Head of caudate nucleus (tissue), 42 donors: Measurements from ENCODE around the gene STOML3.

Source experiments
- DNase-seq, 42 donors: peaks; one replicate each; pipeline versions ENCODE4 v3.0.0 to v3.0.0-alpha.2; 2020 to 2021; ENCODE audit warnings: mixed read lengths in 7 of 42
- intact Hi-C: fragments of 100-400 bp; cut with DNase I; formaldehyde crosslinking; loops from one replicate; pipeline ENCODE4 v1.15.0; 2022

STOML3 gene

GRCh38 chr13:38990693-38991092 lies at the start of gene STOML3:
Gene STOML3, minus strand, starts transcription at chr13:38990831. Its CDS starts 110 bp downstream, at chr13:38990721.
- intact Hi-C loops, result no loop called here

DNA sequence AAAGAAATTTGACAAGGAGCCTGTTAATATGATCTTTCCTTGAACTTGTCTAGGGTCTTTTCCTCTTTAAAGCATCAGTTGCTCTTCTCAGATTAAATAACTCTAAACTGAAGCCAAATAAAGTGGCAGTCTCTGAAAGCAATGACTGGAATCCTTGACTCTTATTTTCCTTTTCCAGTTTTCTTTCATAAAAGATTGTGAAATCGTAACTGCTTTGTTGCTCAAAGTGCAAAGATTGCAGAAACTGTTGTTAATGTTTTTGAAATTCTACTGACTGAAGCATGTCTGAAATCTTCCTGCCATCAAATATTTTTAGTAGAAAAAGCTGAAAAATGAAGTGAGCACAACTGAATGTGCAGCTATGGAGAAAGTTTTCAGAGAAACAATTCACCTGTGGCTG lies 49.6 kb upstream of the STOML3 start:
- DNase-seq, result no peak
- intact Hi-C loops, result no loop called here

More at GRCh38 chr13:38990693-38991092, at the start of gene STOML3:
- DNase-seq, result no peak

GRCh38 chr13:39039041-39039440 lies 48.4 kb upstream of the STOML3 start:
- intact Hi-C loops, result loop anchor here (5.0 kb wide), 1 partner anchor 618 kb away; the partner anchor contains the start of gene COG6
- DNase-seq, result no peak

GRCh38 chr13:39038569-39039030 lies 48.0 kb upstream of the STOML3 start:
- peak in 16 of 42 donors; percentile 10 to 51 (median 24) for DNase-seq
- intact Hi-C loops, result loop anchor here (5.0 kb wide), 1 partner anchor 619 kb away; the partner anchor contains the start of gene COG6

GRCh38 chr13:39037880-39038568 lies 47.4 kb upstream of the STOML3 start, which contains the start of the genes NHLRC3 and PROSER1:
Gene NHLRC3, plus strand, starts transcription at chr13:39038456. Its CDS starts 184 bp downstream, at chr13:39038640.
Gene PROSER1, minus strand, starts transcription at chr13:39038089. Its CDS starts 847 bp downstream, at chr13:39037242.
- DNase-seq, result peak; percentile 92 to 99 (median 96)
- intact Hi-C loops, result loop anchor here (5.0 kb wide), 1 partner anchor 619 kb away; the partner anchor contains the start of gene COG6

DNA sequence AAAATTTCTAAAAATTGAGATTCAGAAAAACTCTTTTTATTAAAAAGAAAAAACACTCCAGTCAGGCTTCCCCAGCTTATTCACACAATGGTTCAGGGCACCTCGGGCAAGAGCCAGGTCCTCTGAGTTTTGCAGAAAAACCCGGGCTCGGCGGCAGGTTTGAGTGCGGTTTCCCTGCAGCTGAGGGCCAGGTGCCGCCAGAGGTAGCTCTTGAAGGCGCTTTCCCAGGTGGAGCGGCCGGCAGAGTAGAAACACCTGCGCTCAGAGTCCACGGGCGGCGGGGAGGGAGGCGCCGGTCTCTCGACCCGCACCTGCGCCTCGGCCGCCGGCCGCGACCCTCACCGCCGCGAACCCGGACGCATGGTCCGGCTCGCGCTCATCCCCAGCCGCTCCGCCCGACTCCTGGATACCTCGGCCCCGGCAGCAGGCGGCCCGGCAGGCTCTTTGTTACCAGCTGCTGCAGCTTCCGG lies 46.8 kb upstream of the STOML3 start:
- intact Hi-C loops, result loop anchor here (5.0 kb wide), 1 partner anchor 620 kb away; the partner anchor contains the start of gene COG6
- DNase-seq, result peak in 6 of 42 donors; percentile 12 to 61 (median 47)

- intact Hi-C loops, result loop anchor here (5.0 kb wide), 1 partner anchor 621 kb away; the partner anchor contains the start of gene COG6
Observed at GRCh38 chr13:39036212-39036611, 45.6 kb upstream of the STOML3 start.

DNA sequence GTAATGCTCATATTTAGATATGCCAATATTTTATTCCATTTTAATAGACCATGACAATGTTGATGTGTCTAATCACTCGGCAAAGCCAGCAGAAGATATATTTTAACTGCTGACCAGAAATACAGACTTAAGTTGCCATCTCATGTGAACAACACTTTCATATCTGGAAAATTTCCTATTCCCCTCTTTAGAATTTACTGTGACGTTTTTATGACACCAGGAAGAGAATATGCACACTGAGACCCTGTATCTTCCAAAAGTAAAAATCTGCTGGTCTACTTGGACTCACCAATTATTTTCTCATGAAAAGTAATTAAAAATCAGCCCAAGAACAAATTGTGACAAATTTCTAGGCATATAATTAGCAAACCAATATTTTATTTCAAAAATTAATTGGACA lies 45.2 kb upstream of the STOML3 start:
- DNase-seq, result no peak

More at GRCh38 chr13:39036212-39036611, 45.6 kb upstream of the STOML3 start:
- no peak for DNase-seq

GRCh38 chr13:39035204-39035603 lies 44.6 kb upstream of the STOML3 start:
- DNase-seq, result no peak
- intact Hi-C loops, result loop anchor here (5.0 kb wide), 1 partner anchor 622 kb away; the partner anchor contains the start of gene COG6

More for the DNA sequence above, 45.2 kb upstream of the STOML3 start:
- intact Hi-C loops, result loop anchor here (5.0 kb wide), 1 partner anchor 622 kb away; the partner anchor contains the start of gene COG6

DNA sequence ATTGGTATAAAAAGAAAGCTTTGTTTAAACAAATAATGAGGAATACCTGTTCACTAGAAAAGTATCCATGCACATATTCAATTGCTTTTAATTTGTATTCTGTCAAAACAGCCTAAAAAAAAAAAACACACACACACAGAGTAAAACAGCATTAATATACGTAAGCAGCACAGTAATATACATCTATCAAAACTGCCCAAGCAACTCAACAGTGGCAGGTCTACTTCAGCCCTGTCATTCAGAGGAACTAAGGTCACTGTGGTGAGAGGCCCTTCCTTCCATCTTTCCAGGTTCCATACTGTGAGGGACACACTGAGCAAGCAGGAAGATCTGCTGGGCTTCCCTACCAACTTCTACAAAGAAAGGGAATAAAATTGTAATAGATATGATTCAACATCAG lies 43.5 kb upstream of the STOML3 start:
- intact Hi-C loops, result no loop called here
- no peak for DNase-seq

DNA sequence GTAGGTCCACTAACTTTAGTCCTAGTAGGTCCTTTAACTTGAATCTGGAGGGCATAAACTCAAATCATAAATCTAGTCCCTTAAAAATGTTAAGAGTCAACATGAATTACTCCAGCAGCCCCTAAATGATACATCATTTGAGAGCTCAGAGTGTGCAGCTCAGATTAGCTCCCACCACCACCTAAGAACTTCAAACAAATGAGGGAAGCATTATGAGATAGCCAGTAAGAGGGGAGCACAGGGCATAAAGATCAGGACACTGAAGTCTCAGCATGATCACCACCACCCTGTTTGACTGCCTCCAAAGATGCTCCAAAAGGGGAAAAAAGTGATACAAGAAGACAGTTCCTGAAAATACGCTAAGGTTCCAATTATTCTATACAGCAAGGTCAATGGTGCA lies 41.5 kb upstream of the STOML3 start:
- intact Hi-C loops, result no loop called here
- DNase-seq, result no peak

DNA sequence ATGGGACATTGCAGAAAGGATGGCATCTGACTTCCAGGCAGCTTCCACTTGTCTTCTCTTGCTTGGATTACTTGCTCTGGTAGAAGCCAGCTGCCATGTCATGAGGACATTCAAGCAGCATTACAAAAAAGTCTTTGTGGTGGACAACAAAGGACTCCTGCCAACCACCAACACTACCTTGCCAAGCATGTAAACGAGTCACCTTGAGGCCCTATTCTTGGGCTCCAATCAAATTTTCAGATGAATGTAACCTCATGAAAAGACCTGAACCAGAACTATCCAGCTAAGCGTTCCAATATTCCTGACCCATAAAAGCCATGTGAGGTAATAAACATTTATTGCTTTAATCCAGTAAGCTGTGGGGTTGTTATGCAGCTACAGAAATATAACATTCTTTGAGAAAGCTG lies 34.8 kb upstream of the STOML3 start:
- intact Hi-C loops, result no loop called here
- DNase-seq, result no peak

DNA sequence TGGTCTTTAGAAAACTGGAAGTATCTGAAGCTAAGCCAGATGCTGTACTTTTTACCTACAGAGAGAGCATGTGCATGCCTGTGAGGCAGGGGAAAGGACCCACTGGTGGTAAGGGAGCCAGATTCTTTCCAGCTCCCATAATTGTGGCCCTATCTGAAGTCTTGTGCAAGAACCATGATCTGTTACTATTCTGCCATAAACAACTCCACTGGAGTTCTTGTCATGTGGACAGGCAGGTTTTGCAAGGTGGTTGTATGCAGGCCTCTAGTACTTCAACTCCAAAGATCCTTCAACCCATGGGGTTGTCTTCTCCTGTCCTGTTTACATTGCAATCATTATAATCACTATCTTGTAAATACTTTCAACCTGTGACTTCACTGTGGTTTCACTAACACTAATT lies 33.1 kb upstream of the STOML3 start:
- intact Hi-C loops, result no loop called here
- no peak for DNase-seq

GRCh38 chr13:39023316-39023715 lies 32.7 kb upstream of the STOML3 start:
- no peak for DNase-seq
- intact Hi-C loops, result no loop called here

- DNase-seq, result no peak
- intact Hi-C loops, result no loop called here
Observed at GRCh38 chr13:39020853-39021462, 30.3 kb upstream of the STOML3 start.

DNA sequence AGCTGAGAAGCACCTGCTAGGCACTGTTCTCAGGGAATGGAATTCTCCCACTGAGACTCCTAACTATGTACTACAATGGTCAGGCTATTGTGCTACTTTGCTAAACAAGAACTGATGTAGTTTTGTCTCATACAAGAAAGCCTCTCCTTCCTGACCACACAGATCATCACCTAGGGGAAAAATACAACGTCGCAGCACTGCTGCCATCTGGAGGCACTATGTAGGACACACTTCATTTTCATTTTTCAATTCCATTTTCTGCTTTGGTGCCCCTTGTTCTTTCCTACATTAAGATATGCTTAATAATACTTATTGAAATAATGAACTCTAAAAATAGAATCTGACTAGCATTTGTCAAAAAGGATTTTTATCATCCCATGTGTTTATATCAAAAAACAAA lies 26.2 kb upstream of the STOML3 start:
- DNase-seq, result peak in 28 of 42 donors; percentile 8 to 67 (median 39)
- intact Hi-C loops, result no loop called here

DNA sequence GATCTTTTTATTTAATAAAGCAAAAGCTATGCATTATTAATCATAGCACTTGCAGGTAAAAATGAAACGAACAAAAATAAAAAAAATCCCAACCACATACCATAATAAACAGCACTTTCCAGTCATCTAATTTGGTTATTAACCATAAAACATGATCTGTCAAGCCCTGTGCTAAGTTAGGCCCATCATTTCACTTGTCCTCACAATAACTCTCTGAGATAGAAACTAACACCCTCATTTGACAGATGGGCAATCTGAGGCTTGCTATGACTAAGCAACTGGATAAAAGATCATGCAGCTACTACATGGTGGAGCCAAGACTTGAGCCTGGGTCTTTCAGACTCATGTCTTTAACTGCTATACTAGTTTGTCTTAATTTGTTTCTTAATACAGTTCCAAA lies 25.5 kb upstream of the STOML3 start:
- DNase-seq, result no peak
- intact Hi-C loops, result no loop called here

DNA sequence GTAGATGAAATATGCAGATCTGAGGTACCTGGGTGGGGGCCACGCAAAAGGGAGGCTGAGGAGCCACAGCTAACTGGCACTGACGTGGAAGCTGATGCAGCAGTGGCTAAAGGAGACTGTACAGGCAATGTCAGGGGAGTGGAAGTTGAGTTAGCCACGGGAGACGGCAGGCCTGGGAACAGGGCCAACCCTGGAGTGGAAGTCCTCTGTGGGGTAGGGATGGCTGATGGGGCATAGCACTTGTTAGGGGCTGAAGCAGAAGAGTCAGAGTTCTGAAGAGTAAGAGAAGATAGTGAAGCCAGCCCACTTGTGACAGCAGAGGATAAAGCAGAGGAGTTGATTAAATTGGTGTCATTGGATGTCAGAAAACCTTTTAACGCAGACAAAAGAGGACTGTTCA lies 22.8 kb upstream of the STOML3 start:
- intact Hi-C loops, result no loop called here

DNA sequence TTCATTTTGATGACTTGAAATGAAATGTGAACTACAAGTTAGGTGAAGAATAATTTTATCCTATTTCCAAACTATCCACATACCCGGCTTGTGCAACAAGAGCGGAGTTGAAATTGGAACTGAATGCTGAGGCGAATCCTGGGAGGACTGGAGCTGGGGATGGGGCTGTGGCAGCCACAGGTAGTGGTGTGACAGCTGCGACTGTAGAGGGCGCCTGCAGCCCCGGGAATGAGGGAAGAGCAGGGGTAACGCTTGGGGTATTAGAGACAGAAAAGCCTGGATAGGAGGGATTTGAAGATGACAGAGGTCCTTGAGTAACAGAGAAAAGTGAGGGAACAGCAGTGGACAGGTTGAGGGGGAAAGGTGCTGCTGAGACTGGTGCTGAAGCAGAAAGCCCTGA lies 22.0 kb upstream of the STOML3 start:
- intact Hi-C loops, result no loop called here
- no peak for DNase-seq

More for the DNA sequence above, 22.8 kb upstream of the STOML3 start:
- DNase-seq, result no peak
